ENCODE results near the gene BBS10. TPM values are rescaled to one million over a fixed set of nuclear protein-coding genes. Genes with fewer than 3 reads are reported as not detected.

Gene BBS10
- total and polyA plus RNA-seq, 8 donors: 10.9 to 33.3 (median 27.9) TPM

DNA sequence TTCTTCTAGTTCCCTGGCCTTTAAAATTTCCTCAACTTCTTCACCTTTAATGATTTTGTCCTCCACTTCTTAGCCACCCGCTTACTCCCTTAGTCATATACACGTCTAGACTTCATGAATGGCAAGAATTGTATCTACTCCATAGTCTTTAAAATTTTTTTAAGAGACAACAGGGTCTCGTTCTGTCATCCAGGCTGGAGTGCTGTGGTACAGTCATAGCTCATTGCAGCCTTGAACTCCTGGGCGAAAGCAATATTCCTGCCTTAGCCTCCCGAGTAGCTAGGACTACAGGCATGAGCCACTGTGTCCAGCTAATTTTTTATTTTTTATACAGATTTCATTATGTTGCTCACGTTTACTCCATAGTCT is 47.9 kb downstream of the BBS10 start:
- no peak for DNase-seq
- no peak for TF ChIP-seq CTCF (IDR thresholded peaks at IDR 0.05)
- Histone ChIP-seq H3K4me3 (no peak overlapping the region), H3K36me3 (no peaks in the 10 kb centered on the region), H3K27me3 (no peaks in the 10 kb centered on the region), H3K9me3 (no peaks in the 10 kb centered on the region), H3K4me1 (no peaks in the 10 kb centered on the region), H3K27ac (no peak overlapping the region)
- no peak for ATAC-seq
- intact Hi-C loops (cut with DNase I): no loop called here

- H3K36me3 ChIP-seq: no peaks in the 10 kb centered on the region
- no peak overlapping the region for H3K27ac ChIP-seq
- no peak for TF ChIP-seq CTCF (IDR thresholded peaks at IDR 0.05)
- H3K4me3 ChIP-seq: no peak overlapping the region
- H3K4me1 ChIP-seq: no peaks in the 10 kb centered on the region
- H3K27me3 ChIP-seq: no peaks in the 10 kb centered on the region
- no peak for ATAC-seq
- intact Hi-C loops (cut with DNase I): no loop called here
- no peak for DNase-seq
- H3K9me3 ChIP-seq: no peaks in the 10 kb centered on the region
These were observed 48.5 kb downstream of the BBS10 start for GRCh38 chr12:76299536-76300296.

Other genes with a start within 250 kb of the BBS10 start
- 100 to 1,000 TPM in 1 of 2 donors, 10 to 100 TPM in 1; 83.3 to 100 TPM for gene OSBPL8, start 211.4 kb upstream of the BBS10 start, total RNA-seq
- gene OSBPL8, start 211.4 kb upstream of the BBS10 start, polyA plus RNA-seq (ENCODE audit: insufficient read length in 6 of 6): 10 to 100 TPM; 53.9 to 65.8 (median 60.1) TPM

Measured in left lung (tissue), 10 donors.